ENCODE results near the gene DUOX2. TPM values are rescaled to one million over a fixed set of nuclear protein-coding genes. Genes with fewer than 3 reads are reported as not detected.

The DUOX2 gene
- total RNA-seq, 2 donors from 2014 or later, result 0.42 TPM; not detected in 1

GRCh38 chr15:45129651-45130129 is 15.7 kb upstream of the DUOX2 start, which contains the start of the genes DUOX1 and DUOXA1:
DUOX1 (plus strand) TSS chr15:45129994; CDS start chr15:45131967, 1,973 bp downstream.
DUOXA1 (minus strand) TSS chr15:45129879; CDS start chr15:45123014, 6,865 bp downstream.
- Histone ChIP-seq H3K27me3 (replicated peaks; ENCODE audit: insufficient read depth) (no peaks in the 10 kb centered on the region), H3K4me1 (ENCODE audit: control insufficient read depth in 1 of 2, low read depth in 2 of 2) (peaks cover 0 to 7% of the 10 kb centered on the region in 2 donors), H3K9me3 (no peaks in the 10 kb centered on the region), H3K4me3 (peak within 1 kb of the TSS; percentile 55), H3K27ac (no peak within 1 kb of the TSS), H3K36me3 (no peaks in the 10 kb centered on the region)
- no peak for DNase-seq (ENCODE audit: low spot score)
- no peak for TF ChIP-seq CTCF (IDR thresholded peaks at IDR 0.05)
- ATAC-seq (ENCODE audit: insufficient number of reproducible peaks, low FRiP score, low read depth), result no peak

DNA sequence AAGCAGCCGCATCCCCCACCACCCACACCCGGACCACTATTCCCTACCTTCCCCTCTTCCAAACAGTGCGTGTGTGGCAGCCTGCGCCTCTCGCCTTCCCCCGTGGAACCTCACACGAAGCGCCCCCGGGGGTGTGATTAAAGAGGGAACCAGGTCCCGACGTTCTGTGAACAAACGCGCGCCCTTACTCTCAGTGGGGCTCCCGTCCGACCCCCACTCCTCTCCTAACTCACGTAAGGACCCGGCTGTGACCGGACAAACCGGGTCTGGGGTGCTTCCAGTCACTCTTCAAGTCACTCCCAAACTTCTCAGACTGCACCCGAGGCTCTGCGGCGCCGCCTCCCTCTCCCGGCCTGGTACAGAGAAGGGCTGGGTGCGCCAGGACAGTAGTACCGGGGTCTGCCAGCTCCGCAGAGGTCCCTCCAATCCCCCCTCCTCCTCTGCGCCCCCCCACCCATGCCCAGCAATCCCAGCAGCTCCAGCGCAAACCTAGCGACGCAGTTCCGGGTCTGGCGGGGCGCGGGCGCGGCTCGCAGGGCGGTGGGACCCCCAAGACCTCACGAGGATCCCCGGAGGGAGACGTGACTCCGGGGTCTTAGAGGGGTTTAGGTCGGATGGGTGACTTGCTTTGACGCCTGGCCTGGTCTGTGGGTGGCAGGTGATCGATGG is 15.1 kb upstream of the DUOX2 start:
- H3K4me1 ChIP-seq (ENCODE audit: control insufficient read depth in 1 of 2, low read depth in 2 of 2), result peaks cover 0 to 7% of the 10 kb centered on the region in 2 donors
- DNase-seq (ENCODE audit: low spot score) (no peak), ATAC-seq (ENCODE audit: insufficient number of reproducible peaks, low FRiP score, low read depth) (no peak)
- no peaks in the 10 kb centered on the region for H3K9me3 ChIP-seq
- peak overlapping the region; percentile 55 for H3K4me3 ChIP-seq
- no peak for TF ChIP-seq CTCF (IDR thresholded peaks at IDR 0.05)
- H3K27ac ChIP-seq, result no peak overlapping the region
- no peaks in the 10 kb centered on the region for H3K27me3 ChIP-seq (replicated peaks; ENCODE audit: insufficient read depth)
- H3K36me3 ChIP-seq, result no peaks in the 10 kb centered on the region

DNA sequence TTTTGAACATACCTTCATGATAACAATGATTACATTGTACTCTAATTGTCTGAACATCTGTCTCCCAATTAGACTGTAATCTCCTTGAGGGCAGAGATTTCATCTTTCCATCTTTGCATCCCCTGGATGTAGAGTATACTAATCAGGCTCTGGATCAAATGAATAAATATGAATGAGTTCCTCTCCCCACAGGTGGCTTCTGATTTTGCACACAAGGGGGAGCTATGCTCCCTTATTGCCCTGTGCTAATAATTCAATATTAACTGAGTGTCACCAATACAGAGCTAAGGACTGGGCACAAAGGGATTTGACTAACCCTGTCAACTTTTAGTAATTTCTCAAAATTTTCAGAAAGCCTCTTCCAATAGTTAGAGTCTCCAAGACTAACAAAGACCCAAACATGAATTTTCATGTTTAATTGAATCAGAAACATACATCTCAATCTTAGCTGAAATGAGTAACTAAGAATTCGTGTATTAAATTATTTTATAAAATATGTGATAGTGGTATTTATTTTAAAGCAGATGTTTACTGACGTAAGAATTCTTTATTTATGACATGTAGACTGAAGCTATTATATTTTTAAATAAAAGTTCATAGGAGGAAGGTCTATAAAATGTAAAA is 12.7 kb upstream of the DUOX2 start:
- Histone ChIP-seq H3K9me3 (no peaks in the 10 kb centered on the region), H3K4me3 (no peak overlapping the region), H3K27me3 (replicated peaks; ENCODE audit: insufficient read depth) (no peaks in the 10 kb centered on the region), H3K27ac (no peak overlapping the region), H3K4me1 (ENCODE audit: control insufficient read depth in 1 of 2, low read depth in 2 of 2) (peaks cover 0 to 7% of the 10 kb centered on the region in 2 donors), H3K36me3 (no peaks in the 10 kb centered on the region)
- TF ChIP-seq CTCF (IDR thresholded peaks at IDR 0.05), result peak; percentile 33
- ATAC-seq (ENCODE audit: insufficient number of reproducible peaks, low FRiP score, low read depth) (no peak), DNase-seq (ENCODE audit: low spot score) (no peak)

- no peak overlapping the region for H3K27ac ChIP-seq
- no peaks in the 10 kb centered on the region for H3K27me3 ChIP-seq (replicated peaks; ENCODE audit: insufficient read depth)
- no peaks in the 10 kb centered on the region for H3K36me3 ChIP-seq
- ATAC-seq (ENCODE audit: insufficient number of reproducible peaks, low FRiP score, low read depth) (no peak), DNase-seq (ENCODE audit: low spot score) (no peak)
- H3K4me1 ChIP-seq (ENCODE audit: control insufficient read depth in 1 of 2, low read depth in 2 of 2), result no peaks in the 10 kb centered on the region
- H3K4me3 ChIP-seq, result no peak overlapping the region
- no peaks in the 10 kb centered on the region for H3K9me3 ChIP-seq
- TF ChIP-seq CTCF (IDR thresholded peaks at IDR 0.05), result no peak
Measured at GRCh38 chr15:45123397-45123796, 9.4 kb upstream of the DUOX2 start.

GRCh38 chr15:45122719-45123118 is 8.7 kb upstream of the DUOX2 start:
- Histone ChIP-seq H3K36me3 (no peaks in the 10 kb centered on the region), H3K9me3 (no peaks in the 10 kb centered on the region), H3K4me1 (ENCODE audit: control insufficient read depth in 1 of 2, low read depth in 2 of 2) (peaks cover 0 to 2% of the 10 kb centered on the region in 2 donors), H3K27ac (no peak overlapping the region), H3K4me3 (no peak overlapping the region), H3K27me3 (replicated peaks; ENCODE audit: insufficient read depth) (no peaks in the 10 kb centered on the region)
- ATAC-seq (ENCODE audit: insufficient number of reproducible peaks, low FRiP score, low read depth), result no peak
- TF ChIP-seq CTCF (IDR thresholded peaks at IDR 0.05), result no peak
- DNase-seq (ENCODE audit: low spot score), result no peak
